Muscle of leg (tissue), 16 donors: ENCODE results near the gene BNC2. TPM values are rescaled to one million over a fixed set of nuclear protein-coding genes. Genes with fewer than 3 reads are reported as not detected.
A peak's percentile ranks its signal among the peaks of the same experiment; 100 is the strongest.
"Not testable (repeated sequence)": the region's sequence is repeated elsewhere in the genome, so short reads cannot be mapped to it uniquely, and the experiment has no call there.

Source experiments
- DNase-seq: peaks from one replicate; pipeline ENCODE4 v3.0.0; 2013
- H3K27ac ChIP-seq: one replicate; pipeline ENCODE4 v1.5.1; 2013; ENCODE audit warnings: mild to moderate bottlenecking, low read length, control low read depth
- H3K27me3 ChIP-seq: one replicate; pipeline ENCODE4 v1.6.1; 2013; ENCODE audit warnings: low read length; ENCODE audit not compliant: control insufficient read depth, insufficient read depth
- H3K36me3 ChIP-seq: one replicate; pipeline ENCODE4 v1.6.1; 2013; ENCODE audit warnings: low read length; ENCODE audit not compliant: control insufficient read depth, insufficient read depth
- H3K4me1 ChIP-seq: one replicate; pipeline ENCODE4 v1.6.1; 2013; ENCODE audit warnings: low read length; ENCODE audit not compliant: control insufficient read depth, insufficient read depth
- H3K4me3 ChIP-seq: one replicate; pipeline ENCODE4 v1.5.1; 2013; ENCODE audit warnings: low read length, control low read depth
- H3K9me3 ChIP-seq: replicated peaks from 2 replicates; pipeline ENCODE4 v1.6.1; 2013; ENCODE audit warnings: low read depth, low read length; ENCODE audit not compliant: control insufficient read depth
- WGBS: methylation state at CpG from one replicate; pipeline ENCODE4 v1.1.5; 2013; ENCODE audit warnings: missing lambda C conversion rate; ENCODE audit not compliant: insufficient coverage; 5-methylcytosine and 5-hydroxymethylcytosine counted together
- long read RNA-seq, 11 donors: transcript quantifications; one replicate each; lab custom pipeline, GENCODE V29; 2026
- polyA plus RNA-seq, 8 donors: library from polyadenylated mRNA; unstranded; fragments of 120-200 nt; gene quantifications; one replicate each; pipeline versions ENCODE4 v1.2.1 to v1.2.3, GENCODE V29; 2013; ENCODE audit warnings: inconsistent platforms in 1 of 8, low replicate concordance in 1 of 8; ENCODE audit not compliant: insufficient read length in 8 of 8, insufficient read depth in 1 of 8
- total RNA-seq: library from RNA; stranded (reverse); fragments of 120-200 nt; gene quantifications from one replicate; pipeline ENCODE4 v1.2.4, GENCODE V29; 2013

BNC2 gene
- 24.0 TPM for total RNA-seq
- 10 to 100 TPM in 1 of 8 donors, 1 to 10 TPM in 7; 4.7 to 13.6 (median 7.6) TPM for polyA plus RNA-seq
- long read RNA-seq, donor 1 = 0 reads
- long read RNA-seq, donor 2 = 0 reads
- long read RNA-seq, donor 3 = 0 reads
- long read RNA-seq, donor 4 = 0 reads
- long read RNA-seq, donor 5 = 0 reads
- long read RNA-seq, donor 6, full-length matches to known transcripts = 1 of 1 reads
- long read RNA-seq, donor 6, partial matches to known transcripts = 0 of 1 reads
- long read RNA-seq, donor 6, other reads (novel, unspliced or antisense) = 0 of 1 reads
- long read RNA-seq, donor 7 = 0 reads
- long read RNA-seq, donor 8, partial matches to known transcripts = 0 of 1 reads
- long read RNA-seq, donor 8, other reads (novel, unspliced or antisense) = 0 of 1 reads
- long read RNA-seq, donor 9, partial matches to known transcripts = 0 of 1 reads
- long read RNA-seq, donor 9, other reads (novel, unspliced or antisense) = 0 of 1 reads
- long read RNA-seq, donor 10, partial matches to known transcripts = 0 of 1 reads
- long read RNA-seq, donor 10, other reads (novel, unspliced or antisense) = 0 of 1 reads
- long read RNA-seq, donor 11 = 0 reads

- Histone ChIP-seq H3K27ac (peak within 1 kb of the TSS; percentile 87), H3K4me1 (peaks cover 5% of the 10 kb centered on the region), H3K27me3 (peaks cover 7% of the 10 kb centered on the region), H3K4me3 (peak within 1 kb of the TSS; percentile 74), H3K9me3 (no peaks in the 10 kb centered on the region), H3K36me3 (no peaks in the 10 kb centered on the region)
- WGBS = 0% methylated on average over 44 of the region's 58 CpGs
- DNase-seq = peak; percentile 90
Measured at GRCh38 chr9:16870596-16871335, at the start of gene BNC2. TSS of gene BNC2 (minus strand) at chr9:16870670. CDS start at chr9:16870648, 22 bp downstream.

GRCh38 chr9:16918920-16919319, 48.5 kb upstream of the BNC2 start:
- H3K27ac ChIP-seq = no peak overlapping the region
- WGBS = 60% methylated on average over 1 of the region's 4 CpGs
- H3K9me3 ChIP-seq = no peaks in the 10 kb centered on the region
- no peak overlapping the region for H3K4me3 ChIP-seq
- H3K36me3 ChIP-seq = no peaks in the 10 kb centered on the region
- no peaks in the 10 kb centered on the region for H3K27me3 ChIP-seq
- H3K4me1 ChIP-seq = no peaks in the 10 kb centered on the region
- DNase-seq = no peak

- no peaks in the 10 kb centered on the region for H3K9me3 ChIP-seq
- no peak overlapping the region for H3K27ac ChIP-seq
- 87% methylated on average over 5 of the region's 6 CpGs for WGBS
- H3K4me1 ChIP-seq = no peaks in the 10 kb centered on the region
- H3K27me3 ChIP-seq = no peaks in the 10 kb centered on the region
- no peak for DNase-seq
- no peak overlapping the region for H3K4me3 ChIP-seq
- no peaks in the 10 kb centered on the region for H3K36me3 ChIP-seq
Measured at GRCh38 chr9:16915126-16915831, 44.8 kb upstream of the BNC2 start.

GRCh38 chr9:16912197-16912596, 41.7 kb upstream of the BNC2 start:
- Histone ChIP-seq H3K27ac (no peak overlapping the region), H3K27me3 (no peaks in the 10 kb centered on the region), H3K9me3 (no peaks in the 10 kb centered on the region), H3K4me3 (no peak overlapping the region), H3K36me3 (no peaks in the 10 kb centered on the region), H3K4me1 (no peaks in the 10 kb centered on the region)
- no CpG with 5 or more reads among the region's 2 CpGs for WGBS
- DNase-seq = no peak

GRCh38 chr9:16908206-16908605, 37.7 kb upstream of the BNC2 start:
- H3K4me1 ChIP-seq, H3K27me3 ChIP-seq, DNase-seq, H3K27ac ChIP-seq, H3K36me3 ChIP-seq, H3K4me3 ChIP-seq, H3K9me3 ChIP-seq: not testable (repeated sequence)

- Histone ChIP-seq H3K36me3 (no peaks in the 10 kb centered on the region), H3K27me3 (no peaks in the 10 kb centered on the region), H3K4me1 (no peaks in the 10 kb centered on the region), H3K9me3 (no peaks in the 10 kb centered on the region), H3K27ac (no peak overlapping the region), H3K4me3 (no peak overlapping the region)
- no peak for DNase-seq
- WGBS = 20% methylated on average over 1 of the region's 4 CpGs
Measured at GRCh38 chr9:16904655-16905054, 34.2 kb upstream of the BNC2 start.

GRCh38 chr9:16901590-16901989, 31.1 kb upstream of the BNC2 start:
- H3K4me3 ChIP-seq = no peak overlapping the region
- H3K36me3 ChIP-seq = no peaks in the 10 kb centered on the region
- H3K27ac ChIP-seq = no peak overlapping the region
- no CpG with 5 or more reads among the region's 2 CpGs for WGBS
- no peaks in the 10 kb centered on the region for H3K4me1 ChIP-seq
- no peak for DNase-seq
- no peaks in the 10 kb centered on the region for H3K9me3 ChIP-seq
- H3K27me3 ChIP-seq = no peaks in the 10 kb centered on the region

- Histone ChIP-seq H3K27ac (no peak overlapping the region), H3K27me3 (no peaks in the 10 kb centered on the region), H3K4me3 (no peak overlapping the region), H3K4me1 (no peaks in the 10 kb centered on the region), H3K9me3 (no peaks in the 10 kb centered on the region), H3K36me3 (no peaks in the 10 kb centered on the region)
- DNase-seq = no peak
- WGBS = 60% methylated on average over 1 of the region's 2 CpGs
Measured at GRCh38 chr9:16899606-16900005, 29.1 kb upstream of the BNC2 start.

- no peaks in the 10 kb centered on the region for H3K27me3 ChIP-seq
- no peak overlapping the region for H3K4me3 ChIP-seq
- no peak for DNase-seq
- no peak overlapping the region for H3K27ac ChIP-seq
- WGBS = no CpG with 5 or more reads among the region's 2 CpGs
- no peaks in the 10 kb centered on the region for H3K4me1 ChIP-seq
- no peaks in the 10 kb centered on the region for H3K36me3 ChIP-seq
- no peaks in the 10 kb centered on the region for H3K9me3 ChIP-seq
Measured at GRCh38 chr9:16898464-16898863, 28.0 kb upstream of the BNC2 start.

- Histone ChIP-seq H3K36me3 (no peaks in the 10 kb centered on the region), H3K27me3 (no peaks in the 10 kb centered on the region), H3K9me3 (no peaks in the 10 kb centered on the region), H3K4me1 (no peaks in the 10 kb centered on the region), H3K4me3 (no peak overlapping the region), H3K27ac (no peak overlapping the region)
- no CpG with 5 or more reads among the region's 3 CpGs for WGBS
- no peak for DNase-seq
Measured at GRCh38 chr9:16888594-16888993, 18.1 kb upstream of the BNC2 start.
